K562 treated with DMSO at 1 percent for 4 hours (cell line): ENCODE data around the gene UBE2G1. TPM values are rescaled to one million over a fixed set of nuclear protein-coding genes. Genes with fewer than 3 reads are reported as not detected.

ENCODE experiments used
- total RNA-seq: library from RNA; unstranded; fragments of 300-600 nt; gene quantifications from 2 replicates; pipeline ENCODE4 v1.2.3, GENCODE V29; 2022; ENCODE audit not compliant: insufficient read depth

The UBE2G1 gene, protein sequence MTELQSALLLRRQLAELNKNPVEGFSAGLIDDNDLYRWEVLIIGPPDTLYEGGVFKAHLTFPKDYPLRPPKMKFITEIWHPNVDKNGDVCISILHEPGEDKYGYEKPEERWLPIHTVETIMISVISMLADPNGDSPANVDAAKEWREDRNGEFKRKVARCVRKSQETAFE
- 31.9 and 44.7 TPM in 2 replicates for total RNA-seq

DNA sequence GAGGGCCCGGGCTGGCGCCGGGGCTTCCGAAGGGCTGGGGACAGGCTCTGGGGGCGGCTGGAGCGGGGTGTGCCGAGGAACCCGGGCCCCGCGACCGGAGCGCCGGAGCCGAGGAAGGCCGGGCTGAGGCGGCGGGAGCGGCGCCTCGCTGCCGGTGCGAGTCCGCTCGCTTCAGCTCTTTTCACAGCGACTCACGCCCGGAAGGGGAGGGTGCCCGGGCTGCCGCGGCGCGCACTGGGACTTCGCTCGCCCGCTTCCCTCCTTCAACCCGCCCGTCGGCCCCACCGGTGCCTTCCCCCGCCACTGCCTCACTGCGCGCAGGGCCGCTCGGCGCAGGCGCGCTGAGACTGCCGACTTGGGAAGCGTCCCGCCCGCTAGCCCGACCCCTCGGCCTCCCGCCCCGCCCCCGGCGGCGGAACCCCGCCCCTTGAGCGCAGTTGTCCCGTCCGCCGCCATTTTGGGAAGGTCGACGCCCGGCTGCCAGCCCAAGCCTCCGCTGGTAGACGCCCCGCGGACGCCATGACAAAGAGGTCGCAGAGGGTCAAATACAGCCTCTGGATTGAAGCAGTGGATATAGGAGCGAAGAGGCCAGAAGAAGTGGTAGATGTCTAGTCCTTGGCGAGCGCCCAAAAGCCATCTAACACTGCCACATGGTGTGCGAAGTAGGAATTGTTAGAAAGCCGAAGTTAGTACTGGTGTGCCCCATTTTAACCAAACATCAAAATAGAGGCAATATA is at the start of gene UBE2G1:
Gene UBE2G1, minus strand, starts transcription at position 349 of the 737 bp plus-strand sequence. CDS start 359 bp downstream, outside the sequence.

DNA sequence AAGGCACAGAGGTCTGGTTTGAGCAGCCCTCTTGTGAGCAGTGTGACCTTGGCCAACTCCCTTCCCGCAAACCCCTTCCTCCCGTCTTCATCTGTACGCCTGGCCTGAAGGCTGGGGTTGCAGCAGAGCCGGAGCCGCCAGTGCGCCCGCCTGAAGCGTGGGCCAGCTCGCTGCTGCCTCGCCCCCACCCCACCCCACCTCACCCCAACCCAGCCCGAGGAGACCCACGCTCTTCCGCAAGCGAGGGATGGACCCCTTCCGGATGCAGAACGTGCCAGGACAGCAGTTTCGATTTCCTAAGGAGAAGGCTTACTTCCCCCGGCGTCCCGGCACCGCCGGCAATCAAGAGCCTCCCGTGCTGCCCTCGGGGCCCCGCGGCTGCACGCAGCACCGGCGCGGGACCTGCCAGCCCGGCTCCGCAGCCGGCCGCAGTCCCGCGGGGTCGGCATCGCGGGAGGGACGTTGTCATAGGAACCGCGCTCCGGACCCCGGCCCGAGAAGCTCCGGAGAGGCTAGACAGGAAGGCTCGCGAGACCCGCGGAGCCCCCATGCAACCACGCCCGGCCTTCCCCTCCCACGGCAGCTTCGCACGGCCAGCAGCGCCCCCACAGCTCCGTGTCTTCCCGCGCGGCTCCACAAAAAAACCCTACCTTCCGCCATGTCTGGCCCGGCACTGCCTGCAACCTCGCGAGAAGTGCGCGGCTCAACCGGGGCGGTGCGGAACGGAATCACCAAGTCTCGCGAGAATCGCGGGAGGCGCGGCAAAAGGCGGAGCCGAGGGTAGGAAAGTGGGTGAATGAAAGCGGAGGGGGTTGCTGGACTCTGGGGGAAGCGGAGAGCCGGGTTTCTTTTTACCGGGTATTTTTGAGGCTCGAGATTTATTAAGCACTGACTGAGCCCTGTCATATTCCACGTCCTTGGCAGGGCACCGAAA is 102.9 kb downstream of the UBE2G1 start, which contains the start of gene ANKFY1:
Gene ANKFY1, minus strand, starts transcription at position 698 of the 934 bp plus-strand sequence. Its CDS starts 38 bp downstream, at position 660.

Other genes starting within 250 kb of the UBE2G1 start
- 8.1 and 11.5 TPM in 2 replicates for gene ZZEF1, start 223.6 kb downstream of the UBE2G1 start, total RNA-seq
- 5.9 and 9.5 TPM in 2 replicates for gene CYB5D2, start 223.5 kb downstream of the UBE2G1 start, total RNA-seq
- 12.9 and 14.4 TPM in 2 replicates for gene ANKFY1, start 102.7 kb downstream of the UBE2G1 start, total RNA-seq
- not detected in 2 replicates for gene SPNS3, start 67.3 kb upstream of the UBE2G1 start, total RNA-seq
- not detected in 2 replicates for gene SPNS2, start 132.2 kb upstream of the UBE2G1 start, total RNA-seq
- gene MYBBP1A, start 188.7 kb upstream of the UBE2G1 start, total RNA-seq: 14.2 and 18.0 TPM in 2 replicates
- gene GGT6, start 193.9 kb upstream of the UBE2G1 start, total RNA-seq: not detected in 2 replicates
- gene SMTNL2, start 217.9 kb upstream of the UBE2G1 start, total RNA-seq: not detected in 2 replicates